ENCODE measurements around the gene RGS19.

The RGS19 gene

DNA sequence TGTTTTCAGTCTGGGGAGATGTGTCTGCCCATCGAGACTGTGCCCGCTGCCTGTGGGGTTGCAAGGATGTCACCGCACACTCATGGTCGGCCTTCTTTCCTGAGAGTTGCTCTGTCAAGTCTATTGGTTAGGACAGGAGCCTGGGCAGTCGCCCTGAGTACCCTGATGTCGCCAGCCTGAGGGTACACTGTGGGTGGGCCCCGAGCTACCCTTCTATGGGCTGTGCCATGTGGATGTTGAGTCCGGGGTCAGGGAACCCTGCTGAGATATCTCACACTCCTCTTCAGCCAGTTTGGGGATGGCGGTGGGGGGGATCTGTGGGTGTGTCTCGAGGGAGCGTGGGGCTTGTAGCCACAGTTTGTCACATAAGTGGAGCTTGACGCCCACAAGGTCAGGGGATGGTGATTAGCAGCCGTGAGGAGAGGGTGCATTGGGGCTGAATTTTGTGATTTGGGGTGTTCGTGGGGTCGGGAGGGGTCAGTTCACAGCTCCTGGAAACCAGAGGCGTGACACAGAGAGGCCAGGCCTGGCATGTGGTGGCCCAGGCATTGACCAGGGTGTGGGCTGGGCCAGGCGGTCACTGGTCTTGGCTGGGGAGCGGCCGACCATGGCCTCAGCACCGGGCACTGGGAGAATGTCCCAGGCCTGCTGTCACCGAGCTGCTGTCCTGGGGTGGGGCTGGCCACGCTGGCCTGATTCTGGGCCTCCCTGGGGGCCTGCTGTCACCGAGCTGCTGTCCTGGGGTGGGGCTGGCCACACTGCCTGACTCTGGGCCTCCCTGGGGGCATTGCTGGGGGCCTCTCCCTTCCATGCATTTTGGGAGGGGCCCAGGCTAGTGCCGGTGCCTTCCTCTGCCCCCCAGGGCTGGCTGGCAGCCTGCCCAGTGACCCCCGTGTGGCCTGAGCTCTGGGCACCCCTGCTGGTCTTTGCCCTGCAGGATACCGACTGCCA lies 29.7 kb upstream of the RGS19 start:
- DNase-seq (ENCODE audit: low read depth in 4 of 4, low spot score in 1 of 4), result no peak

DNA sequence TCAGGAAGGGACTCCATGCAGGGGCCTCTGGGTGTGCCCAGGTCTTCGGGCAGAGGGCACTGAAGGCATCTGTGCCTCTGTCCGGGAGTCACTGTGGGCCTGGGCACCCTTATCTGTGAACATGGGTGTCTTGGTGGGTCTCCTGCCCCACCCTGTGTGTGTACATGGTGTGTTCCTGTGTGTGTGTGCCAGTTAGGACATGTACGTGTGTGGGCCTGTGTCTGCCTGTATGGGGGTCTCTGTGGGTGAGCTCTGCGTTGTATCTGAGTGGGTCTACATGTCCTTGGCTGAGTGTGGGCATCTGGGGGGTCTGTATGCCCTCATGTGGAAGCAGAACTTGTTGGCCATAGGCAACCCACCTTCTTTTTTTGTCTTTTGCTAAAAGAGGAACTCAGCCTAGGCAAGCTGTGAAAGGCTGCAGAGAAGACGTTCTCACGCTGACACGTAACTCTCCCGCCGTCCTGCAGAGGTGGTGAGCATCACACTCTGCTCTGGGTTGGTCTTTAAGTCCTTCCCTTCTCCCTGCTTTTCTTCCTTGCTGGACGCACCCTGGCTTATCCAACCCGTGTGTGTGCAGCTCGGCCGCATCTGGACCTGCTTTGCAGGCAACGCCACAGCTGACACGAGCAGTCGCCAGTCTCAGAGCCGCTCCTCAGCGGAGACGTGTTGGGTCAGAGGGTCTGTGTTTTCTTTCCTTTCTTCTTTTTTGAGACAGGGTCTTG lies 28.6 kb upstream of the RGS19 start:
- no peak for DNase-seq (ENCODE audit: low read depth in 4 of 4, low spot score in 1 of 4)

DNA sequence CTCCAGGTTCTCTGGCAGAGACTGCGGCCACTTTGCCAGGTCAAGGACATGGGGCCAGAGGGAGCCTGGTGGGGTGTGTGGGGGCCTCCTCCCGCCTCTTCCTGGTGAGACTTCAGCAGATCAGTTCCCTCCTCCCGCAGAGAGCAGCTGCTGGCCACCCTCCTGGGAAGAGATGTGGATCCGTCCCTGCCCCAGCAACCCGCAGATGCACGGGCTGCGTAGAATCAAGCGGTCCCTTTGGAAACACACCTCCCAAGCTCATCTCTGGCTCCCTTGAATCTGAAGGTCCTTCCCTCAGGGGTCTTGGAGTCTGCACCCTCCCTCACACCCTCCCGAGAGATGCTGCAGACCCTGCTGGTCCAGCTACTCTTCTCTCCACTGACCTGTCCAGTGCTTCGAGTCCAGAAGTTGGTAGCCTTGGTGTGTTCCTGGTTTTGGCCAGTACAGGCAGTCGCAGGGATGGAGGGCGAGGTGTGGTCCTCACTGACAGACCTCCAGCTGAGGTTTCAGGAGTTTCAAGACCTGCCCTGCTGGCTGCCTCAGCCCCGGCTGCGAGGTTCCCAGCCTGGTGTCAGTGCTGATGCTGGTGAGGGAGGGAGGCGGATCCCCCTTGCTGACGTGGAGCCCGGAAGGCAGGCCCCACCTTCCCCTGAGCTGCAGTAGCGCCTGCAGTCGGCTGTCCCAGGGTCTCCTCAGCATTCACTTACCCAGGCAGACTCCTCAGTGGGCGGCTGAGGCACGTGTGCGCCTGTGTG lies 27.8 kb upstream of the RGS19 start, which contains the start of gene NPBWR2:
Gene NPBWR2, minus strand, starts transcription at position 585 of the 755 bp plus-strand sequence. CDS start 734 bp downstream, outside the sequence.
- no peak for DNase-seq (ENCODE audit: low read depth in 4 of 4, low spot score in 1 of 4)

DNA sequence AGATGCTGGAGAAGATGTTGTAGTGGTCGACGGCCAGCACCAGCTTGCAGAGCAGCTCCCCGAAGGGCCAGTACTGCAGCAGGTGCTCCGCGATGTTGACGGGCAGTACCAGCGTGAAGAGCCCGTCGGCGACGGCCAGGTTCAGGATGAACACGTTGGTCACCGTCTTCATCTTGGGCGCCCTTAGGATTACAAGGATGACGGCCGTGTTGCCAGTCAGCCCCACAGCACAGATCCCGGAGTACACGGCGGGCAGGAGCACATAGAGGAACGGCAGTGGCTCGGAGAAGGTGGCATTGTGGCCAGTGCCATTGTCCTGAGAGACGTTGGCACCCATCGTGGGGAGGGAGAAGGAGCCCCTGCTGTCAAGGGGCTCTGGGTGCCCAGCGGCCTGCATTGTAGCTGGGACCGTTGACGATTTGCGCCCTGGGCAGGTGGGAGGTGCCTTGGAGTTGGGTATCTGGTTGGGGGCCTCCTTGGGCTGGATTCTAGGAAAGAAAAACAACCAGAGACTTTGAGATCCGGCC lies 27.2 kb upstream of the RGS19 start:
- no peak for DNase-seq (ENCODE audit: low read depth in 4 of 4, low spot score in 1 of 4)

DNA sequence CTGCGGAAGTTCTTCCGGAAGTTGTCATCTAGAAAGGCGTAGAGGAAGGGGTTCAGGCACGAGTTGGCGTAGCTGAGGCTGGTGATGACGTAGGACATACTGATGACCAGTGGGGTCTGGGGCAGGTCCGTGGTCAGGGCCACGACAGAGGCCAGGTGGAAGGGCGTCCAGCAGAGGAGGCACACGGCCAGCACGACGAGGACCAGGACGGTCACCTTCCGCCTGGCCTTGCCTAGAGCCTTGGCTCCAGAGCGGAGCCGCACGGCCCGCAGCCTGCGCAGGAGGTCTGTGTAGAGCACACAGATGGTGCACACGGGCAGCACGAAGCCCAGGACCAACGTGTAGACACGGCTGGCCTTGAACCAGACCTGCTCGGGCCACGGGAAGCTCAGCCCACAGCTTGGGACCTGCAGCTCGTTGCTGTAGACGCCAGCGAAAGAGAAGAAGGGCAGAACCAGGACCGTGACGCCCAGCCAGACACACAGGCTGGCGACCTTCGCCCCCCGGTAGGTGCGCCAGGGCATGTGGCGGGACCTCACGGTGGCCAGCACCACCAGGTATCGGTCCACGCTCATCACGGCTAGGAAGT lies 26.6 kb upstream of the RGS19 start:
- no peak for DNase-seq (ENCODE audit: low read depth in 4 of 4, low spot score in 1 of 4)

DNA sequence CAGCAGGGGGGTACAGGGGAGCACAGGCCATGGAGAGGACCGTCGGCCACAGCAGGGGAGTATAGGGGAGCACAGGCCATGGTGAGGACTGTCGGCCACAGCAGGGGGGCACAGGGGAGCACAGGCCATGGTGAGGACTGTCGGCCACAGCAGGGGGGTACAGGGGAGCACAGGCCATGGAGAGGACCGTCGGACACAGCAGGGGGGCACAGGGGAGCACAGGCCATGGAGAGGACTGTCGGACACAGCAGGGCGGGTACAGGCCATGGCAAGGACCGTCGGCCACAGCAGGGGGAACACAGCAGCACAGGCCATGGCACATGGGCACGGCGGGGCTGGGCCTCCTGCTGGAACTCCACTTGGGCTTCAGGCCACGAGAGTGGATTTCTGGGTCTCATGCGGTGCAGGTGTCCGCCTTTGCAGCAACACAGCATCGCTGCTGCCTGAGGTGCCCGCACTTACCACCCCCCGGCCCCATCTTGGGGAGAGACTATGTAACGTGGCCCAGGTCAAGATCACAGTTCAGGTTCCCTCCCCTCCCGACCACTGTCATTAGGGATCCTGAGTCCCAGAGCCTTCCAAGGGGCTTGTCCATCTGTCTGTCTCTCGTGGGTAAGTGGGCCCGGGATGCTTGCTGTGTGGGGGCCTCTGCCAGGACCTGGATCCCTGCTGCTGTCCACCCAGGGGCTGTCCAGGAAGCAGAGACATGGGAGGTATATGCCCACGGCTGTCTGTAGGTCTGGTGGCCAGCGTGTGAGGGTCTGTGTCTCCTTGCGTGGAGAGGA lies 25.5 kb upstream of the RGS19 start:
- DNase-seq (ENCODE audit: low read depth in 4 of 4, low spot score in 1 of 4), result no peak

DNA sequence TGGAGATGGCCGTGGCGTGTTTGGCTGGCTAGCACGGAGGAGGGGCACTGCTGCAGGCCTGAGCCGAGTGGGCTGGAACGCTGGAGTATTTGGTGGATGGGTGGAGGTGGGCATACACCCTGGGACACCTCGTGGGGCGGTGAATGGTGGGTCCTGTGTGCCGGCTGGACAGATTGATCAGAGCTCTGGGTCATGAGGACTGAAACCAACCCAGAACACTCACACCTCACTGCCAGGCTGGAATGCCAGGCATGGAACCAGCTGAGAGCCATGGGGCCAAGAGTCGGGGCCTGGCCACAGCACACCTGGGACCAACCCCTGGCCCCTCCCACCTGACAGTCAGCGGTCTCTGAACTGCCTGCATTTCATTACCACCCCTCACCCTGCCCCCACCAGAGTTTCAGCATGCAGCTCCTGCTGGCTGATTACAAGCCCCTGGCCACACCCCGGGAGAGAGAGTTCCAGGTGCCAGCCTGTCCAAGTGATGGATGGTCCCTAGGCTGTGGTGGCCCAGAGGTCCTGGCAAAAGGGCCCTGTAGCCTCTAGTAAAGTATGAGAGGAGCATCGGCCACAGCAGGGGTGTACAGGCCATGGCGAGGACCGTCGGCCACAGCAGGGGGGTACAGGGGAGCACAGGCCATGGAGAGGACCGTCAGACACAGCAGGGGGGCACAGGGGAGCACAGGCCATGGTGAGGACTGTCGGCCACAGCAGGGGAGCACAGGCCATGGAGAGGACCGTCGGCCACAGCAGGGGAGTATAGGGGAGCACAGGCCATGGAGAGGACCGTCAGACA lies 24.8 kb upstream of the RGS19 start:
- DNase-seq (ENCODE audit: low read depth in 4 of 4, low spot score in 1 of 4), result no peak

DNA sequence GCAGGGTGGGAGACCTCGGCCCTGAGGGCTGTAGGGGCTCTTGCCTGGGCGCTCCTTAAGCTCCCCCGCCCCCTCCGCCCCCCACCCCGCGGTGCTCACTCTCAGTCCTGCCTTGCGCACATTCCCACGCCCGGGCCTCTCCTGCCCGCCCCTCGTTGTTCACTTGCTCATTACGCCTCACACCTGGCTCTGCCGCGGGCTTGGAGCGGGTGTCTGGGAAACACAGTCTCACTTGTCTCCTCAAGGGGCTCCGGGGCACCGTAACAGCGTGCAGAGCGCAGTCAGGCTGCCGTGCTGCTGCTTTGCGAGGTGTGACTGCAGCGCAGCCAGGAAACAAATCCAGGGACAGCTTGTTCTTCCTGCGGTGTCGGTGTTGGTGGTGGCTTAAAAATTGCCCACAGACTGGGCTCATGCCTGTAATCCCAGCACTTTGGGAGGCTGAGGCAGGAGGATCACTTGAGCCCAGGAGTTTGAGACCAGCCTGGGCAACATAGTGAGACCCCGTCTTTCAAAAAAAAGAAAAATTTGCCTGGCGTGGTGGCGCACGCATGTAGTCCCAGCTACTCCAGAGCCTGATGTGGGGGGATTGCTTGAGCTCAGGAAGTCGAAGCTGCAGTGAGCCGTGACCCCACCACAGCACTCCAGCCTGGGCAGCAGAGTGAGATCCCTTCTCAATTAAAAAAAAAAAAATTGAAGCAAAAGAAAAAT lies 23.5 kb upstream of the RGS19 start:
- DNase-seq (ENCODE audit: low read depth in 4 of 4, low spot score in 1 of 4), result no peak

DNA sequence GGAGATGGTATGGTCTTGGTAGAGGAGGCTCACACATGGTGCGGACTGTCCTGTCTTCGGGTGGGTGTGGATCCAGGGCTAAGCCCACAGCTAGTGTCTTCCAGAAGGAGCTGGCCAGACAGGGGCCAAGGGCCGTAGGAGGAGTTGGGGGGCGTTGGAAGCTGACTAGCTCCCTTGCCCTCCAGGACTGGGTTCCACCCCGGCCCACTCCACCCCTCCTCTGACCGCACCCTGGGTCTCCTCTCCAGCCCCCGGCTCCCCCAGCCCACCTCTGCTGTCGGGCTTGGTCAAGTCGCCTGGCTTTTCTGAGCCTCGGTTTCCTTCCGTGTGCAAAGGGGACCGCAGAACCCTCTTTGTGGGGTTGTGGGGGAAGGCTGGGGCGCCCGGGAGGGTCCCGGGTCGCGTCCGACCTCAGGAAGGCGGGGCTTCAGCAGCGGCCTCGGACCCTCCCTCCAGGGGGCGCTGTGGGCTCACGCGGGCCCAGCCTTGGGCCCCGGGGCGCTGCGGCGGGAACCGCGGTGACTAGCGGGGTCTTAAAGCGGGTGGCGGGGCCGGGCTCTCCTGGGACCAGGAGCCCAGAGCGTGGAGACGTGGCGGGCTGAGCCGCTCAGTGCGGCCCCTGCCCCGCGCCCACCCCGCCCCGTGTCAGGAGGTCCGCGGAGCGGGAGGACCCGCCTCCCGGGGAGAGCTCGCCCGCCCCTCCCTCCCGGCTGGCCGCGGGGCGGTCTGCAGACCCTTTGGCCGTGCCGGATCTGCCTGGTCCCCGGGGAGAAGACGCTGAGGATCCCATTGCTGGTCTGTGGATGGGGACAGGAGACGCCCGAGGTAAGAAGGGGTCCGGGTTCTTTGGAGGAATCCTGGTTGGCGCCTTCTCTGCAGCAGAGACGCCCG lies 22.7 kb upstream of the RGS19 start:
- peak; percentile 46 to 61 (median 56) for DNase-seq (ENCODE audit: low read depth in 4 of 4, low spot score in 1 of 4)

DNA sequence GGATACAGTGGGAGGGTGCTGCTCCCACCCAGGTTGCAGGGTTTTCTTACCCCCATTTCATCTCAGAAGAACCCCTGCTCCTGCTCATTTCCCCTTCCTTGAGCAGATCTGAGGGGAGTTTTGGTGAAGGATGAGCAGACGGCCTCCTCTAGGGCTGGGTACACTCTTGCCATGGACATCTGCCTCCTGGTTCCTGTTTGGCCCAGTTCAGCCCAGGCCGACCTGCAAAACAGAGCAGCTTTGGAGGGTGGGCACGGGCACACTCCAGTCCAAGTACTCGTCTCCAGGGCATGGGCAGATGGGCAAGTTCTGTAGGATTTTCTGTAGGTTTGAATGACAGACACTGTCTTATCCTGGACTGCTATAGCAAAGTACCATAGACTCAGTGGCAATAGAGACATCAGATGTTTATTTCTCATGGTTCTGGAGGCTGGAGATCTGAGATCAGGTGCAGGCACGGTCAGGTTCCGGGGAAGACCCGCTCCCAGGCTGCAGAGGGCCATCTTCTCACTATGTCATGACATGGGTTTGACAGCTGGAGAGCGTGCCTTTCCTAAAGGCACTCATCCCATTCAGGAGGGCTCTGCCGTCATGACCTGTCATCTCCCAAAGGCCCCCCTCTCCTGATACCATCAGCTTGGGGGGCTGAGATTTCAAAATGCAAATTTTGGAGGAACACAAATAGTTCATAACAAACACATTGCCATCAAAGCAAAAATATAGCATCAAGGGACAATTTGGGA lies 21.8 kb upstream of the RGS19 start:
- no peak for DNase-seq (ENCODE audit: low read depth in 4 of 4, low spot score in 1 of 4)

DNA sequence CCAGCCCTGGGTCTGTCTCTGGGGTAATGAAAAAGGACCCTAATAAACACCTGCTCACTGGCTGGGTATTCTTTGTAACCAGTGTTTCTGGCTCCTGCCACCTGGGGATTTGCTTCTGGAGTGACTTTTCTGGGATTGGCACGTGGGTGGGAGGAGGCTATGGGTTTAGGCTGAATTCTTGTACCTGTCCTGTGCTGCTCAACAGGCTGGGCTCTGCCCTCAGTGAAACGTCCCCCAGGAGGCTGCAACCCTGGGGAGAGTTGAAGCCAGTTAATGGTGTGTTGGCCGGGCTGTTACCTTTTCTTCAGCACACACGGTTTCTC lies 21.2 kb upstream of the RGS19 start:
- no peak for DNase-seq (ENCODE audit: low read depth in 4 of 4, low spot score in 1 of 4)

DNA sequence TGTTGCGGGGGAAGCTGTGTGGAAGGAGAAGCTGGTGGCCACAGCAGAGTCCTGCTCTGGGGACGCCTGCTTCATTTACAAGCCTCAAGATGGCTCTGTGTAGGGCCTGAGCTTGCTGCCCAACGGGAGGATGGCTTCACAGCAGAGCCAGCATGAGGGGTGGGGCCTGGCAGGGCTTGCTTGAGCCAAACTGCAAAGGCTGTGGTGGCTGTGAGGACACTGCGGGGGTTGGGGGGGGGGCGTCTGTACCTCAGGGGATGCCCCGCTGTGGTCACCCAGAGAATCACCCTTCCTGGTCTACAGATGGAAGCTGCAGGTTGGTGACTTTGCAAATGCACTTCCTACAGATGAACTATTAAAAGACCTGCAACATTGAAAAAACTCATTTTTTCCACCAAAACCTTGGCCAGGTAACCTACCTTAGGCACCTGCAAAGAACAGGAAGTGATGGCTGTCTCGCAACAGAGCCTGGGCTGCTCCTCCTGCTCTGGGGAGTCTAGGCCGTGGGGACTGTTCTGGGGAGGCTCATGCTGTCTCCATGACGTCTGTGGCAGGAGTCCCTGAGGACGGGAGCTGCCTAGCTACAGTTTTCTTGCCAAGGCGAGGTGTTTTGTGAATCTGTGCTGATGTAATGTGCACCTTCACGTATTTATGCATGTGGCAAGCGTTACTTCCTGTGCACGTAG lies 20.7 kb upstream of the RGS19 start:
- no peak for DNase-seq (ENCODE audit: low read depth in 4 of 4, low spot score in 1 of 4)

DNA sequence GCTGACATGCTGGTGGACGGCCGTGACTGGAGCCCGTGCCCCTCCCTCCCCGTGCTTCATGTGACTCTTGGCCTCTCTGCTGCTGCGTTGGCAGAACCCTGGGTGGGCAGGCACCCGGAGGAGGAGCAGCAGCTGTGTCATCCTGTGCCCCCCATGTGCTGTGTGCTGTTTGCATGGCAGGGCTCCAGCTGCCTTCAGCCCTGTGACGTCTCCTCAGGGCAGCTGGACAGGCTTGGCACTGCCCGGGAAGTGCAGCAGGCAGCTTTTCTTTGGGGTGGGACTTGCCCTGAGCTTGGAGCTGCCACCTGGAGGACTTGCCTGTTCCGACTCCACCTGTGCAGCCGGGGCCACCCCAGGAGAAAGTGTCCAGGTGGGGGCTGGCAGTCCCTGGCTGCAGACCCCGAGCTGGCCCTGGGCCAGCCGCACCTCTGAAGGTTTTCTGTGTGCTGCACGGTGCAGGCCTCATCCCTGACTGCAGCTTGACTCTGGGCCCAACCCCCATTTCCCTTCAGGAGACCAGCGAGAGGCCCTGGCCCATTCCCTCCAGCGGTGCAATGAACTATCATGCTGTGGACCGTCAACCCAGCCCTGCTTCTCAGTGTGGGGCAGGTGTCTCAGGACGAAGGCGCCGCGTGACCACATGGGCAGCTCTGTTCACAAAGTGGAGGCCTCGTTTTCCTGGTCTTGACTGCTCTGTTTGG lies 19.9 kb upstream of the RGS19 start:
- no peak for DNase-seq (ENCODE audit: low read depth in 4 of 4, low spot score in 1 of 4)

DNA sequence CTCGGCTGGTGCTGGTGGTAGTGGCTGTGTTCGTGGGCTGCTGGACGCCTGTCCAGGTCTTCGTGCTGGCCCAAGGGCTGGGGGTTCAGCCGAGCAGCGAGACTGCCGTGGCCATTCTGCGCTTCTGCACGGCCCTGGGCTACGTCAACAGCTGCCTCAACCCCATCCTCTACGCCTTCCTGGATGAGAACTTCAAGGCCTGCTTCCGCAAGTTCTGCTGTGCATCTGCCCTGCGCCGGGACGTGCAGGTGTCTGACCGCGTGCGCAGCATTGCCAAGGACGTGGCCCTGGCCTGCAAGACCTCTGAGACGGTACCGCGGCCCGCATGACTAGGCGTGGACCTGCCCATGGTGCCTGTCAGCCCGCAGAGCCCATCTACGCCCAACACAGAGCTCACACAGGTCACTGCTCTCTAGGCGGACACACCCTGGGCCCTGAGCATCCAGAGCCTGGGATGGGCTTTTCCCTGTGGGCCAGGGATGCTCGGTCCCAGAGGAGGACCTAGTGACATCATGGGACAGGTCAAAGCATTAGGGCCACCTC lies 19.2 kb upstream of the RGS19 start:
- DNase-seq (ENCODE audit: low read depth in 4 of 4, low spot score in 1 of 4), result no peak

DNA sequence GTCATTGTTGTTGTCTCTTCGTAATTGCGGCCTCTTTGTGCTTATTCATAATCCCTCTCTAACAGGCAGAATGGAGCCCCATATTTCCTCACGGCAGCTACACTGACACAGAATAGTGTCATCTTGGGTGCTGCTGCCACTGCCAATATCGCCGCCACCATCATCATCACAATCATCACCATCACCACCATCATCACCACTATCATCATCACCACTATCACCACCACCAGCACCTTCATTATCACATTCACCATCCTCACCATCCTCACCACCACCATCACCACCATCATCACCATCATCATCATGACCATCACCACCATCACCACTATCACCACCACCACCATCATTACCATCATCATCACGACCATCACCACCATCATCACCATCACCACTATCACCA lies 17.2 kb upstream of the RGS19 start:
- DNase-seq (ENCODE audit: low read depth in 4 of 4, low spot score in 1 of 4), result no peak

DNA sequence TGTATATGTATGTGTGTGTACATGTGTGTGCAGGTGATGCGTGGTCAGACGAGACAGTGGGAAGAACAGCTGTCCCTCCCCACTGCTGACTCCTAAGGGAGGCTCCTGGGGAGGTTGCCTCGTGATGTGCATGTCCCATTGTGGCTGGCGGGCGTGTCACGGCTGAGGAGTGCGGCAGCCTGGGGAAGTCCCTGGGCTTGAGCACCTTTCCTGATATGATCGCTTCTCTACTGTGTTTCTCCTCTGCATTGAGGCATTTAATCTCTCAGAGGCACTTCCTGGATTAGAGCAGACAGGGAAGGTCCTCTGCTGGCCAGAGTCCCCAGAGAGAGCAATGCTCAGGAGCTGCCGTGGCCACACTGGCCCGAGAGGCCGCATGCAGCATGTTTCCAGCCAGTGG lies 16.6 kb upstream of the RGS19 start:
- no peak for DNase-seq (ENCODE audit: low read depth in 4 of 4, low spot score in 1 of 4)

Measured in stimulated activated CD4-positive, alpha-beta T cell treated with anti-CD3 and anti-CD28 coated beads, Interleukin-1b, Interleukin-23, amount 100 ng/mL, for 24 hours (primary cell).